Activated naive CD4-positive, alpha-beta T cell treated with anti-CD3 and anti-CD28 coated beads, Interleukin-2, amount 50 U/mL, for 24 hours (primary cell): ENCODE data around the gene PTPRM.

ENCODE experiments used
- H3K27ac Mint-ChIP-seq: one replicate; pipeline ENCODE4 v1.8.0; 2021; ENCODE audit warnings: mild to moderate bottlenecking, mixed read lengths
- H3K27me3 Mint-ChIP-seq: one replicate; pipeline ENCODE4 v1.8.0; 2021; ENCODE audit warnings: mixed read lengths
- H3K36me3 Mint-ChIP-seq: one replicate; pipeline ENCODE4 v1.8.0; 2021; ENCODE audit warnings: mixed read lengths
- H3K4me1 Mint-ChIP-seq: one replicate; pipeline ENCODE4 v1.8.0; 2021; ENCODE audit warnings: mixed read lengths
- H3K4me3 Mint-ChIP-seq: one replicate; pipeline ENCODE4 v1.8.0; 2021; ENCODE audit warnings: mild to moderate bottlenecking, mixed read lengths
- H3K9me3 Mint-ChIP-seq: one replicate; pipeline ENCODE4 v1.8.0; 2021; ENCODE audit warnings: mixed read lengths

The PTPRM gene

GRCh38 chr18:7855671-7856070 lies 288.6 kb downstream of the PTPRM start:
- H3K4me3 Mint-ChIP-seq: no peak overlapping the region
- no peak overlapping the region for H3K27ac Mint-ChIP-seq
- H3K27me3 Mint-ChIP-seq: no peaks in the 10 kb centered on the region
- no peaks in the 10 kb centered on the region for H3K4me1 Mint-ChIP-seq
- H3K36me3 Mint-ChIP-seq: no peaks in the 10 kb centered on the region
- H3K9me3 Mint-ChIP-seq: peaks cover 15% of the 10 kb centered on the region

GRCh38 chr18:7856116-7856515 lies 289.0 kb downstream of the PTPRM start:
- Mint-ChIP-seq H3K36me3 (no peaks in the 10 kb centered on the region), H3K4me3 (no peak overlapping the region), H3K27me3 (no peaks in the 10 kb centered on the region), H3K4me1 (no peaks in the 10 kb centered on the region), H3K27ac (no peak overlapping the region), H3K9me3 (peaks cover 12% of the 10 kb centered on the region)

DNA sequence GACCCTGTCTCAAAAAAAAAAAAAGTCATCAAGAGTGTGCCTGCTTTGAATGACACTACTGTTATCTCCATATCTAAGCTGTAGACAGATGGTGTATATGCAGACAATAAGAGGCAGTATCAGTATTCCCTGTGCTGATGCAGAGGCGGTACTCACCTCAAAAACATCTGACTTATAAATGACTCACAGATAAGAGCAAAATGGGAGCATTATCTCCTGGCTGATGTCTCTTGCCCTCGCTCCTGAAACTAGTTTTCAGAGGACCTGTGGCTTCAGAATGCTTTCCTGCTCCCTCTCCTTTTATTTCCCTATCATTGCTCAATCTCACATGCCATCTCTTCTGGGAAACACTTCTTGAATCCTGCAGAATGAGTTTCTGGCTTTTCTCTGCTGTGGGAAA lies 289.6 kb downstream of the PTPRM start:
- H3K27ac Mint-ChIP-seq: no peak overlapping the region
- H3K36me3 Mint-ChIP-seq: no peaks in the 10 kb centered on the region
- H3K4me1 Mint-ChIP-seq: no peaks in the 10 kb centered on the region
- no peaks in the 10 kb centered on the region for H3K27me3 Mint-ChIP-seq
- H3K9me3 Mint-ChIP-seq: peaks cover 8% of the 10 kb centered on the region
- no peak overlapping the region for H3K4me3 Mint-ChIP-seq

- Mint-ChIP-seq H3K4me3 (no peak overlapping the region), H3K9me3 (peaks cover 3% of the 10 kb centered on the region)
These were observed 290.4 kb downstream of the PTPRM start for GRCh38 chr18:7857562-7857961.

DNA sequence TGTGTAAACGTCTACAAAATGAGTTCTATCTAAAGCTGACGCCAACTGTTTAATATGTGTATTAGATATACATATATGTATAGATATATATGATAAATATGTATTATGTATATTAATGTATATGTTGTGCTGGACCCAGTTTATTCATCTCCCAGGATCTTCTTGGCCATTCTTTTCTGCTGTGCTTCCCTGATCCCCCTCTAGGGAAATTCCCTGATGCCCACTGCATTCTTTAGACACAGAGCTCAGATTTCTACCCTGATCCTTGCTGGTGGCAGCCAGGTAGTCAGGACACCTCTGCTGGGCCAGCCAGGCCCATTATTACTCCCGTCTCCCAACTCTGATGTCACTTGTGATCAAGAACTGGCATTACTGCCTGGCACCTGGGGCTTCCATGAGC lies 292.0 kb downstream of the PTPRM start:
- no peaks in the 10 kb centered on the region for H3K27me3 Mint-ChIP-seq
- H3K9me3 Mint-ChIP-seq: peaks cover 3% of the 10 kb centered on the region
- H3K4me3 Mint-ChIP-seq: no peak overlapping the region
- no peaks in the 10 kb centered on the region for H3K36me3 Mint-ChIP-seq
- H3K27ac Mint-ChIP-seq: no peak overlapping the region
- H3K4me1 Mint-ChIP-seq: no peaks in the 10 kb centered on the region

More at GRCh38 chr18:7857562-7857961, 290.4 kb downstream of the PTPRM start:
- no peak overlapping the region for H3K27ac Mint-ChIP-seq
- no peaks in the 10 kb centered on the region for H3K36me3 Mint-ChIP-seq
- no peaks in the 10 kb centered on the region for H3K27me3 Mint-ChIP-seq
- H3K4me1 Mint-ChIP-seq: no peaks in the 10 kb centered on the region

DNA sequence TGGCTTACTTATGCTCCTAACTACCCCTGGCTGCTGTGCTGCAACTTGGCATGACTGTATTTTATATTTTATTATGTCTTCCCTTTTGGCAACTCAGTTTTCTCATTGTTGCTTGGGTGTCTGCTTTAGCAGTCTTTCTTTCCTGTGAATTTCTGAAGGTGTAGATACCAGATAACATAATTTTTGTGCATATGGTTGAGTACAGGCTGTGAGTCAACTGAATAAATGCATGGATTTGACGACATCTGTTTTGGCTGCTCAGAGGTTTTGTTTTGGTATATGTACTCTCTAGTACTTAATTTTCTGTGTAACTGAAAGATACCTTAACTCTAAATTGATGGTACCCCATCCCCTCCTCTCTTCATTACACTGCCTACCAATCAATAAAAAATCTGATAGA lies 303.1 kb downstream of the PTPRM start:
- Mint-ChIP-seq H3K9me3 (peaks cover 8% of the 10 kb centered on the region), H3K4me3 (no peak overlapping the region), H3K27me3 (no peaks in the 10 kb centered on the region), H3K4me1 (no peaks in the 10 kb centered on the region), H3K36me3 (no peaks in the 10 kb centered on the region), H3K27ac (no peak overlapping the region)

- Mint-ChIP-seq H3K27ac (no peak overlapping the region), H3K36me3 (no peaks in the 10 kb centered on the region), H3K9me3 (peaks cover 8% of the 10 kb centered on the region), H3K4me3 (no peak overlapping the region), H3K4me1 (no peaks in the 10 kb centered on the region), H3K27me3 (no peaks in the 10 kb centered on the region)
These were observed 303.7 kb downstream of the PTPRM start for GRCh38 chr18:7870855-7871254.

- Mint-ChIP-seq H3K27ac (no peak overlapping the region), H3K36me3 (no peaks in the 10 kb centered on the region), H3K9me3 (peaks cover 8% of the 10 kb centered on the region), H3K4me1 (no peaks in the 10 kb centered on the region), H3K4me3 (no peak overlapping the region), H3K27me3 (no peaks in the 10 kb centered on the region)
These were observed 304.7 kb downstream of the PTPRM start for GRCh38 chr18:7871560-7872456.

GRCh38 chr18:7872569-7872968 lies 305.5 kb downstream of the PTPRM start:
- Mint-ChIP-seq H3K27ac (no peak overlapping the region), H3K4me1 (no peaks in the 10 kb centered on the region), H3K4me3 (no peak overlapping the region), H3K27me3 (no peaks in the 10 kb centered on the region), H3K9me3 (peaks cover 5% of the 10 kb centered on the region), H3K36me3 (no peaks in the 10 kb centered on the region)

GRCh38 chr18:7873316-7873715 lies 306.2 kb downstream of the PTPRM start:
- no peak overlapping the region for H3K27ac Mint-ChIP-seq
- H3K9me3 Mint-ChIP-seq: no peaks in the 10 kb centered on the region
- no peaks in the 10 kb centered on the region for H3K27me3 Mint-ChIP-seq
- H3K4me1 Mint-ChIP-seq: no peaks in the 10 kb centered on the region
- no peak overlapping the region for H3K4me3 Mint-ChIP-seq
- no peaks in the 10 kb centered on the region for H3K36me3 Mint-ChIP-seq

GRCh38 chr18:7876354-7877104 lies 309.4 kb downstream of the PTPRM start:
- H3K4me3 Mint-ChIP-seq: no peak overlapping the region
- no peaks in the 10 kb centered on the region for H3K4me1 Mint-ChIP-seq
- peaks cover 1% of the 10 kb centered on the region for H3K27me3 Mint-ChIP-seq
- H3K9me3 Mint-ChIP-seq: no peaks in the 10 kb centered on the region
- no peak overlapping the region for H3K27ac Mint-ChIP-seq
- no peaks in the 10 kb centered on the region for H3K36me3 Mint-ChIP-seq

- no peaks in the 10 kb centered on the region for H3K36me3 Mint-ChIP-seq
- no peak overlapping the region for H3K4me3 Mint-ChIP-seq
- no peak overlapping the region for H3K27ac Mint-ChIP-seq
- H3K4me1 Mint-ChIP-seq: no peaks in the 10 kb centered on the region
- H3K27me3 Mint-ChIP-seq: peaks cover 1% of the 10 kb centered on the region
- H3K9me3 Mint-ChIP-seq: no peaks in the 10 kb centered on the region
These were observed 310.5 kb downstream of the PTPRM start for GRCh38 chr18:7877609-7878008.

DNA sequence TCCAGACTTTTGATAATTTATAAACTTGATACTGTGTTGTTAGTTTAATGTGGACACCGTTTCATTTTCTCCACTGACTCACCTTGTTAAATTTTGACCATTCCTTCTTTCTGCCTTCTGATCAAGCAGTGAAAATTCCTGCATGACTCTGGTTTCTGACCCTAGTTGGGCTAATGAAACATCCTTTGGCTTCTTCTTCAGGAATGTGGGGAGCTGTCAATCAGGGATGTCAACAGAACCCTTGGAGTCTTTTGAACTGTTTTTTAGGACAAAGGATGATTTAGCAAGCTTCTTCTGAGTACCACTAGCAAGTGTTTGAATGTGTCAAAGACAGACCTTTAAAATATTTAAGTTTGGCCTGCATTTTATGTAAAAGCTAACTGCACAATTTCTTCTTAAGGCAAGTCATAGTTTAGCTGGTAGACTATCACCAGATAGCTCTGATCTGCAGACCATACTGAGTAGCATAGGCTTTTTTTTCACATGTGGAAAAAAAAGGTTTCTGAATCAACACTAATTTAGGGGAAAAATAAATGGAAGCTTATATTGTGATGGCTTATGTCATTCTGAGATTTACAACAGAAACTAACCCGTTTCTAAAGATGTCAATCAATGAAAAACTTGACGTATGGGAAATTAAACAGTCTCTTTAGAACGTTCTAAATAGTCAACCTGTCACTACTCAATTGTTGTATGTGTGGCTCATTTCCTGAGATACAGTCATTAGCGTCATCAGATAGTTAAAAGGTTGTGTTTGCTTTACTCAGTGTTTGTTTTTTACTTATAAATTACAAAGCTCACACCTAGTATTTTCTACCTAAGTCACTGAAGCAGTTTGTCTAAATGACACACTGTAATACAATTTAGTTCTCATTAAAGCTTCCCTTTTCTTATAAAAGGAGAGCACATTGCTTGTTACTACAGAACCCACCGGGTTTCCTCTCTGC lies 311.4 kb downstream of the PTPRM start:
- H3K36me3 Mint-ChIP-seq: no peaks in the 10 kb centered on the region

GRCh38 chr18:7879717-7880116 lies 312.6 kb downstream of the PTPRM start:
- no peaks in the 10 kb centered on the region for H3K4me1 Mint-ChIP-seq
- H3K4me3 Mint-ChIP-seq: no peak overlapping the region
- H3K27me3 Mint-ChIP-seq: peaks cover 1% of the 10 kb centered on the region
- no peaks in the 10 kb centered on the region for H3K9me3 Mint-ChIP-seq
- H3K27ac Mint-ChIP-seq: no peak overlapping the region
- H3K36me3 Mint-ChIP-seq: no peaks in the 10 kb centered on the region

More for the DNA sequence above, 311.4 kb downstream of the PTPRM start:
- H3K4me3 Mint-ChIP-seq: no peak overlapping the region
- no peaks in the 10 kb centered on the region for H3K4me1 Mint-ChIP-seq
- H3K27me3 Mint-ChIP-seq: peaks cover 1% of the 10 kb centered on the region
- no peaks in the 10 kb centered on the region for H3K9me3 Mint-ChIP-seq
- no peak overlapping the region for H3K27ac Mint-ChIP-seq

DNA sequence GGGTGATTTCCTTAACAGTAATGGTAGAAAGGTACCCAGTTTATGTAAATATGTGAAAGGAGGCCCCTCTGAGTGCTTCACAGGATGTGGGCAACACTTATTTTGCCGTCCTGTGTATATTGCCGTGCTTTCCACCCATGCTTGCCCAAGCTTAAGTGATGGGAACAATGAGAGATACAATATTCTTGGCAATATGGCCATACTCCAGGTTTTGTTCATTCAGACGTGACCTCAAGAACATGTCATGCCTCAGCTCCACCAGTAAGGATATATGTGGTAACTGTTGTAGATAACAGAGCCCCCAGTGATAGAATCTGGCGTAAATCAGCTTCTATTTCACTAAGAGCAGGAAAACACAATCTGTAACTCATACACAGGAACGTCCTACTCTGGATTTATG lies 318.7 kb downstream of the PTPRM start:
- Mint-ChIP-seq H3K27ac (no peak overlapping the region), H3K36me3 (no peaks in the 10 kb centered on the region), H3K27me3 (peaks cover 1% of the 10 kb centered on the region), H3K9me3 (no peaks in the 10 kb centered on the region), H3K4me1 (no peaks in the 10 kb centered on the region), H3K4me3 (no peak overlapping the region)
